Fibroblast of gingiva (primary cell): ENCODE measurements around the gene TMIGD3.

ENCODE experiments used
- DNase-seq: peaks from one replicate; pipeline ENCODE4 v3.0.0-alpha.2; 2011; ENCODE audit warnings: low read depth

The TMIGD3 gene

DNA sequence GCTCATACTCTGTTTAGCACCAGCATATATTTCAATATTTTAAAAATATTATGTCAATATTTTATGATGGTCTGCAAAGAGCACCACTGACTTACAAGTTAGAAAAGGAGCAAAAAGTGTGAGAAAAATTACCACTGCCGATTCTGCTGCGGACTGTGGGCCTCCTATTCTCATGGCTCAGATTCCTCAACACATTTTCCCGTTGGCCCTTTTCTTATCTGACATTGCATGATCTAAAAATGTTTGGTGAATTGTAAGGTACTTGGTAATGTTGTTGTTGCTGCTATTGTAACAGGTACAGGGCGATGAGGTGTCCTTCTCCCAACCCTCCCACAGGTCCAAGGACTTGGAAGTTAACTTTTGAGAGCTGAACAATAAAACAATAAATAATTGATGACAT, 28.9 kb downstream of the TMIGD3 start:
- no peak for DNase-seq

DNA sequence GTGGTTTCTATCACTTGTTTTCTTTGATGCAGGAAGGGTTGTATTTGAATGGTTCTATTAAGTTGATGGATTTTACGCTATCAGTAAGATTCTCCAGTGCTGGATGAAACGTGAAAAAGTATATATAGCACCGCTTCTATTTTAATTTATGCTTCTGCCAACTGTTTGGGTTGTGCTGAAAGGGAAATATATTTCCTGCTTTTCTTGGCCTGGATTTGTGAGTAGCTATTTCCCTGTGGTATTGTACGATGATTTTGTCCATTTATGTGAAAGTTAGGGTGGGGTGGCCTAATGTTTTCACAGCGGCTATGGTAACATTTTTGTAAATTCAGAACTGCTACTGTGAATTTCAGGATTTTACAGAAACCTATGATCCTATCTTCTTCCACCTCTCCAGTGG, 29.3 kb downstream of the TMIGD3 start:
- DNase-seq: no peak

DNA sequence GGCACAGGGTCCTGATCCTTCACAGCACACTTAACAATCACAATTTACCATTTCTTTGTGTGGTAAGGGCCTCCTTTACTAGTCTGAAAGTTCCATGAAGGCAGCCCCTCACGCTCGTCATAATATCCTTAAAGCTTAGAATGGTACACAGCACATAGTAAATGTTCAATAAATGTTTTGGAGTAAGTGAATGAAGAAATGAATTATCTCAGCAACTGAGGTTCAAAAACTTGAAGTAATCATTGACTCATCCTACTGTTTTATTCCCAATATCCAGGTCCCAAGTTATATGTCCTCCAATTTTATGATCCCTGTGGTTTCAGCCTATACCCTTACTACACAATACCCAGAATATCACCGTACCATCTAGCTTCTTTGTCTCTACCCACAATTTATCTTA, 31.9 kb downstream of the TMIGD3 start:
- DNase-seq: no peak

DNA sequence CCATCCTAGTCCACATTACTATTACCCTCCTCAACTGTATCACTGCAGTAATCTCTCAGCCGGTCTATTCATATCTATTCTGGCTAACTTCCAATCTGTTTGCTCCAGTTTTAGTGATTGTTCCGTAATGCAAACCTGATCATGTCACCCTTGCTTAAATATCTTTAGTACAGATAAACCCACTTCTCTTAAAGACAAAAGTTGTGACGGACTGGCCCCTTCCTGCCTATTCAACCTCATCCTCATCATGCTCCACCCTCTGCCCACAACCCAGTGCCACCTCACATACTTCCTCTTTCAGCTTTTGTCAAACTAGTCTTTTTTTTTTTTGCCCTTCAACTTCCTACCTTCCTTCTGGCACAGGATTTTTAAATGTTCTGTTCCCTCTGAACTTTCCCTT, 32.4 kb downstream of the TMIGD3 start:
- DNase-seq: no peak

DNA sequence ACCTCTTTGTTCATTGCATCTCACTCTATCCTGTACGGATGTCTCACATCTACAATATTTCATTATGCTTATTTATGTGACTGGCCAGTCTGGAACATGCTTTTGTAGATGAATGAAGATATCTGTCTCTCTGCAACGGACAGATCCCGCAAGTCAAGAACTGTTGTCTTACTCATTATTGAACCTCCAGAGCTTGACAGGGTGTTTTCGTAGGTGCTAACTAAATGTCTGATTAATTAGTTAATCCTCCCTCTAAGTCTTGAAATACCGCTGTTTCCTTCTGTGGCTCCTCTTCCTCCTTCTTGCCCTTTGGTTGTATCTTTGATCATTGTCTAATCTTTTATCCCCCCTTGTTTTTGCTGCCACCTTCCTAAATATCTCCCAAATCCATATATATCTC, 32.8 kb downstream of the TMIGD3 start:
- DNase-seq: no peak

DNA sequence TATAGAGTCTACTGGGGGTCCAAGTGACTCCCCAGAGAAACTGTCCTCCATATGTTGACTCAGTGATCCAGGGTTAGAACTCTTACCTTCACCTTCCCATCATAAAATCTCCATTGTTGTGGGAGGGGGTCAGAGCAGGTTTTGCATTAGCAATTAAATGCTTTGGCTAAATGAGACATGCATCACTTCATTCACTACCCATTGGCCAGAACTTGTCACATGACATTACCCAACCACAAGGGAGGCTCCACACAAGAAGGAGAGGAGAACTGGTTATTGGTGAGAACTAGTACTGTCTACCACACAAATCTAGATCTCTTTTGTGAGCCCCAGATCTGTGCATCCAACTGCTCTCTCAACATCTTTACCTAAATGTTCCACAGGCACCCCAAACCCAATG, 33.9 kb downstream of the TMIGD3 start:
- DNase-seq: no peak

DNA sequence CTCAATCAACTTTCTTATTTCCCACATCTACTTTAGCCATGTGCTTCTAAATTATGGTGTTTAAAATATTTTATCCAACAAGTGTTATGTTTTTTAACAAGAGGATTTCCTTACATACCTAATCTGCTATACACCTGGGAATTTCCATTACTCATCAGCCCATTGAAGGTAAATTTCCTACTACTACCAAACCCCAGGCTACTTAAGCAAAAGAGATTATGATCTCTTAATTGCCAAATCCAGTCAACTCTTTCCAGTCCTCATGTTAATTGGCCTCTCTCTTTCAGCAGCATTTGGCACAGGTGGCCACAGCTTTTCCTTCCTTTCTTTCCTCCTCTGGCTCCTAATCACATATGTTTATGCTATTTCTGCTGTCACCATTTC, 34.7 kb downstream of the TMIGD3 start:
- DNase-seq: no peak

DNA sequence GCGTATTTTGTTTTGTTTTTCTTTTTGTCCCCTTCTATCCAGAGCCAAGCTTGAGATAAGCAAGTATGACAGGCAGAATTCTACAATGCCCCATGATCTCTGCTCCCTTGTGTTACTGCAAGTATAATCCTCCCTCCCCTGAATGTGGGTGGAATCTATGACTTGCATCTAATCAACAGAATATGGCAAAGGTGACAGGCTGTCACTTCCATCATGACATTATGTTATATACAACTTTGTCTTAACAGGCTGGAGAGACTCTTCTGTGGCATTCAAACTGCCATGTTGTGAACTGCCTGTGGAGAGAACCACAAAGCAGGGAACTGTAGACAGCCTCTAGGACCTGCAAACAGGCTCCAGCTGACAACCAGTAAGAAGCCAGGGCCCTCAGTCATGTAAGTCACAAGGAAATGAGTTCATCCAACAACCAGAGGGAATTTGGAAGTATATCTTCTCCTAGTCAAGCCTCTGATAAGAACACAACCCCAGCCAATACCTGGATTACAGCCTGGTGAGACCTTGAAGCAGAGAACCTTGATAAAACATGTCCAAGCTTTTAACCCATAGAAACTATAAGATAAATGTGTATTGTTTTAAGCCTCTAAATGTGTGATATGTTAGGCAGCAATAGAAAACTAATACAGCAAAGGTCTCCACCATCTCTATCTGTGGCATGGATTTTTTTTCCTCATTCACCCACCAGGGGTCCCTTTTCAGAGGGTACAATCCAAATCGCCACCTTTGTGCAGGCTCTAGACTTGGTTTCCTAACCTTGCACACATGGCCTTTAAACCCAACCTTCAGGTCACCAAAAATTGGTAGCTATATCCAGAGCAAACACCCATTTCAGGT, 35.3 kb downstream of the TMIGD3 start:
- DNase-seq: no peak

DNA sequence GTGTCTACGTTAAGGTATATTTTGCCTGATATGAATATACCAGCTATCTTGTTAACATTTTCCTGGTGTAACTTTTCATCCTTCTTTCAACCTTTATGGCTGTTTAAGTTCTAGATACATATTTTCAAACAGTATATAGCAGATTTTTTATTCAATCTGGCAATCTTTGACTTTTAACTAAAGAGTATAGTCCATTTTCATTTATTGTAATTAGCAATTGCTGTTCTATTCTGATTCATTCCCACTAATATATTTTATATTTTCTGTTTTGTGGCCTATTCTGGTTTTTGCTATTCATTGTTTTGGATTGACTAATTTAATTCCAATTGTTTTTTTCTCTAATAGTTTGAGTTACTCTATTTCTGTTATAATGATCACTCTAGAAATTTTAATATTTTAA, 37.0 kb downstream of the TMIGD3 start:
- no peak for DNase-seq

DNA sequence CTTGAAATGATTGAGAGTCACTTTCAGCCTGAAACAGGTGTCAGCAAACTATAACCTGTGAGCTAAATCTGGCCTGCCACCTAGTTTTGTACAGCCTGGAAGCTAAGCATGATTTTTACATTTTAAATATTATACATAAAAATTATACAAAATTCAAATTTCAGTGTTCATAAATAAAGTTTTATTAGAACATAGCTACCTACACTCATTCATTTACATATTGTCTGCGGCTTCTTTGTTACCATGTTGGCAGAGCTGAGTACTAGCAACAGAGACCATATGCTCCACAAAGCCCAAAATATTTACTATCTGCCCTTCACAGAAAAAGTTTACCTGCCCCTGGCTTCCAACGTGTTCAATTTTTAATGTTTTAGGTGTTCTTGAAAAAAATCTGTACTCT, 37.7 kb downstream of the TMIGD3 start:
- DNase-seq: no peak

DNA sequence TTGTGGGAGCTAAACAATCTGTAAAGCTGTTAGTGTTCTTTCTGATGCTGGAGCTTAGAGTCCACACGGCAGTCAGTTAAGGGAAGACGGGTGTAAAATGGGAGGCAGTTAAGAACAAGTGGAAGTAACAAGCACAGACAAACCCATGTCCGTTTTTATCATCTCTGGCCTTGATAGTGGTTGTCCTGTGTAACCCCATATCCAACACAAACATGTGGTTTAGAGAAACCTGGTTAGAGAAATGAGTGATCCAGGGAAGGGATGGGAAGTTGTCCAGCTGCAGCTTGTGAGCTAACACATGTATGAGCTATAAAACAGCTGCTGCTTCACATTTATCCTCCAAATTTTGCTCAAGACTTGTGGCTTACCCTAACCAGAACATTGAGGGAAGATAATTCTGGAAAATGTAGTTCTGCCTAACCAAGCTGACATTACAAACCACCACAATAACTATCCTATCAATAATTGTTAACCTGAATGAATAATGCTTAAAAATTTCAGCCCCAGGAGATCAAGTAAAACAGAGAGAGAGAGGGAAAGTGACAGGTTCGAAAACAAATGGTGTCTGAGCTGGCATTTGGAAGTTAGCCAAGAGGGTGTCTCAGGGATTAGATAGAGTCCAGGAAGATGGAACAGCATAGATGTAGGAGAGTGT, 40.3 kb downstream of the TMIGD3 start:
- no peak for DNase-seq

DNA sequence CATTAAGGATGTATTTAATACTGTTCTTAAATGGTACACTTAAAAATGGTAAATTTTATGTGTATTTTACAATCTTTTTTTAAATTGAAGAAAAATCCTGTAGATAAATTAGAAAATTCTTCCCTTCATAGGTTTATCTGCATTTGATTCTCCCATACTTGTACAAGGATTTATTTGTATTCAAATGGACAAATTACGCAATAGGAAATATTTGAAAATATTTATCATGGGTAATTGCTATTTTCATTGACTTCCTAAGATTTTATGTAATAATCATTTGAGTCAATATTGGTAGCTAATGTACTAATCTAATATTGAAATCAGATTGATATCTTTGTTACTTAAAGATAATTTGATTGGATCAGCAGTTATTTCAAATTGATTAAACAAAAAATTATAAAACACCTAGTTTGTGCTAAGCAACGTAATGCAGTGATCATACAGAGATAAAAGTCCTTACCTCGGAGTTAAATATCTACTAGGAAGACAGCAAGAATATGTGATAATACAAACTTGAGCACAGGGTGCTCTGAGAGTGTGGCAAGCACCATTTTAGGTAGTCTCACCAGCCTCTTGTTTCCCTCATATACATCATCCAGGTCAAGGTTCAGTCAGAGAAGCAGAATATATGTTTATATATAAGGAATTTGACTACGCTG, 40.9 kb downstream of the TMIGD3 start:
- DNase-seq: no peak

DNA sequence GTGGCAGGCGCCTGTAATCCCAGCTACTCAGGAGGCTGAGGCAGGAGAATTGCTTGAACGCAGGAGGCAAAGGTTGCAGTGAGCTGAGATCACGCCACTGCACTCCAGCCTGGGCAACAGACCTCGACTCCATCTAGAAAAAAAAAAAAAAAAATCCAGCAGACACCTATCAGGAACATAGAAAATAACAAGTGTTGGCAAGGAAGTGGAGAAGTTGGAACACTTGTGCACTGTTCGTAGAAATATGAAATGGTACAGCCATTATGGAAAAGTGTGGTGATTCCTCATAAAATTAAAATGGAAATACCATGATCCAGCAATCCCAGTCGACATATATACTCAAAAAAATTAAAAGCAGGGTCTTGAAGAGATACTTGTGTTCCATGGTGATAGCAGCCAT, 41.7 kb downstream of the TMIGD3 start:
- no peak for DNase-seq

DNA sequence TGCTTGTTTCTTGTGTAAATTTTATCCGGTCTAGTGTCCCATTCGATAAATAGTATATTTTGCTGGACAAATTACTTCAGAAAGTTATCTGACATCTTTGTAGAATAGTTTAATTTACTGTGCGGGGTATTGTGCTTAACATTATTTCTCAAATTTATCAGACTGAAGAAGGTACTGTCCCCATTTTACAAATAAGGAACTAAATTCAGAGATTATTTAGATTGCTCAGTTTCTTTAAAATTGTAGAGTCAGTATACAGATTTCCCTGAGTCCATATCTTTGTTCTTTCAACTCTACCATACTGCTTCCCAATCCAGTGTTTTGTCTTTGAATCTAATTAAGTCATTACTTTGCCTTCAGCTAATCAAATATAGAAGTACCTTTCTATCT, 47.8 kb downstream of the TMIGD3 start:
- DNase-seq: no peak

DNA sequence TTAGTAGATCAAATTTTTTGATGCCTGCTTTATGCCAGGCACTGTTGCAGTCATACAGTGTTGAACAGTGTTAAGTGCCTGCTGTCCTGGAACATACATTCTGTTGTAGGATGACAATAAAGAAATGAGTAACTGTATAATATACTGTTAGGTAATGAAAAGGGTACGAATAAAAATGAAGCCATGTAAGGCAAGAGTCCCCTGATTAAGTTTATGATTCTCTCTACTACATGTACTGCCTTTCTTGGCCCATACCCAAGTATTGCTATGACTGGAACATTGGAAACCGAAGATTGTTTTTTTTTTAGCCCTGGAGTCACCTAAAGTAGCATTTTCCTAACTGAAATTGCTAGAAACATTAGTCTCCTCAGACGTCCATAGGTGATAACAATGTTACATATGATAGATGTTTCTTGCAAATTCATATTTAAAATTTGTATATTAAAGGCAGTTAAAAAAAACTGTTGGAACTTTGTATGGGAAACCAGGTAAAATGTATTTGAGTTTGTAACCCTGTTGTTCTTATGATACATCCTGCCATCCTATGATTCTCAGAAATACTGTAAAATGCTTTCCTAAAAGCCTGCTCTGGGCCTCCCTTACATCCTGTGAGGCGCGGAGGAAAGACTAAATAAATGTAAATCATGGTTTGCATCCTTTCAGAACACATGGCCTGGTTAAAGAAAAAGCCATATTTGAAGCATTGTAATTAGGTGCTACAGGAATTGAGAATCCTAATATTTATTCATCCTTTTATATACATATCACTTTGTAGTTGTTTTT, 48.4 kb downstream of the TMIGD3 start:
- DNase-seq: no peak

DNA sequence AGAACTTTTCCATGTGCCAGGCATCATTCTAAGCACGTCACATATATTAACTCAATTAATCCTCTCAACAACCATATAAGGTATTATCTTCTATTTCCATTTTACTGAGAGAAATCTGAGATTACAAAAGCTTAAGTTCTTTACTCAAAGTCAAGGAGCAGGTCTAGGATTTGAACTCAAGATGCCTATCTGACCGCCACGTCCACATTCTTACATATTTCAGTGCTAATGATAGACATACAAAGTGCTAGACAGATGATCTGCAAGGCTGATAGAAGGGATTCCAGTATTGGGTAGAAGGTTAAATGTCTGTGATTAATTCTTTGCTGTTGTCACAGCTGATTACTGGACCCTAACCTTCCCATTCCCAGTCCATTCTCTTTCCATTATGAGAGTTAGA, 49.7 kb downstream of the TMIGD3 start:
- DNase-seq: no peak

DNA sequence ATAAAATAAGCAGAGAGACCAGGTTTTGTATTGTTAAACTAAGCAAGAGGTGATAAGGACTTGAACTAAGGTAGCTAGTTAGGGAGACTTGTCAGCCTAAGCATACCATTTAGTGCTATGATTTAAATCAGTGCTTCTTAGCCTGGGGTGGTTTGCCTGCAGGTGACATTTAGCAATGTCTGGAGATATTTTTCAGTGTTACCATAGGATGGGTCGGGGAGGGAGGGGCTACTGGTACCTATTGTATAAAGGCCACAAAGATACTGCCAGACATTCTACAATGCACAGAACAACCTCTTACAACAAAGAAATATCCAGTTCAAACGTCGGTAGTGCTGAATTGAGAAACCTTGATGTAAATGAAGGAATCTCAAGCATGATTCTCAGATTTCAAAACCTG, 50.9 kb downstream of the TMIGD3 start:
- no peak for DNase-seq

DNA sequence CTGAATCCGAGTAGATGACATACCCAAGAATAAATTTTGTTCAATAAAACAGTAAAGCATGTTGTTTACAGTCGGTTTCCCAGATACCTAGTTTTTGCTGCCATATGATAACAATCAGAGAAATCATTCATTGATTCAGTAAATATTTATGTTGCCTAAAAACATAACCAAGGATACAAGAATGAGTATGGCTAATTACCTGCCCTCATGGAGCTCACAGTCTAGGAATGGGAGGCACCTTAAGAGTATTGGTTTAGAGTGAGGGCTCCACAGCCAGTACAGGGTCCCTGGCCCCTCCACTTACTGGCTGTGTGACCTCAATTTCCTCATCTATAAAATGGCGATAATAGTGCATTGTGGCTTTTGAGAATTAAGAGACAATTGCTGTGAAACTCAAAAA, 53.2 kb downstream of the TMIGD3 start:
- no peak for DNase-seq

DNA sequence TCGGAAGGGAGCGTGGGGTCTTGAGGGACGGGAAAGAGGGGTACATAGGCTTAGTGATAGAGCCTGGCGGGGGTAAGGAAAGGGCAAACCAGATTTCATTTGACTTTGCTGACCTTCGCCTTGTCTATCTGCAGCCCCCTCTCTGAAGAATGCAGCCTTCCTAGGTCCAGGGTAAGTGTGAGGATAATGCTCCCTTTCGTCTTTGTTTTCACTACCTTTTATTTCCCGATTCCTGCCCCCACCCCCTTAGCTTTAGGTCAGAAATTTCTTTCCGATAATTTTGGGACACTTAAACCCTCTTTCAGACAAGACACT, 53.8 kb downstream of the TMIGD3 start:
- no peak for DNase-seq

DNA sequence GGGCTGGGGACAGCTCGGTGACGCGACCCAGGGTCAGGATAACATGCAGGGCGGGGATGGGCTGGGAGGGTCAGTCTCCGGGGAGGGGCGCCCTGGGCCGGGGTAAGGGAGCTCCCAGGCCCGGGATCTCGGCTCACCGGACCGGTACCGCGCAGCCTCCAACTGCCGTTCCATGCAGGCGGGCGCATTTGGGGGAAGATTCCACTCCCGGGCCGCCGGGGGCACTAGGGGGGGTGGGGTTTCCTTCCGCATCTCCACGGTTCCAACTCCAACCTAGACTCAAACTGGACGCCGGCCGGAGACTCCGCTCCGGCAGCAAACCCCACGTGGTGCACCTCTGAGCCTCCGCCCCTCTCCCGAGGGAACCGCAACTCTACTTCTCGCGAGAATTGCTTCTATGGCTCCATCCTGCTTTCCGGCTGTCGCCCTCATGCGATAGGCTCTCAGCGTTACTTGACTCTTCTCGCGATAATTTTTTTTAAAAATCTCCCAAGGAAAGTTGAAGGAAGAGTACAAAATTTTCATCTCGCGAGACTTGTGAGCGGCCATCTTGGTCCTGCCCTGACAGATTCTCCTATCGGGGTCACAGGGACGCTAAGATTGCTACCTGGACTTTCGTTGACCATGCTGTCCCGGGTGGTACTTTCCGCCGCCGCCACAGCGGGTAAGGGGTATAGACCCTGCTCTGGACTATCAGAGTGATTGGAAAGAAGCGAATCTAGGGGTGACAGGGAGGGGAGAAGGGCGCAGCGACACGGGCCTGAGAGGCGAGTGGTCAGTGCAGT, 54.3 kb downstream of the TMIGD3 start, which contains the start of the genes ATP5PB and WDR77:
Gene ATP5PB (plus strand): TSS at position 547 of the 785 bp plus-strand sequence. CDS start 78 bp downstream, at position 625.
Gene WDR77 (minus strand): TSS at position 339 of the 785 bp plus-strand sequence. CDS start 87 bp downstream, at position 252.
- DNase-seq: peak; percentile 99

DNA sequence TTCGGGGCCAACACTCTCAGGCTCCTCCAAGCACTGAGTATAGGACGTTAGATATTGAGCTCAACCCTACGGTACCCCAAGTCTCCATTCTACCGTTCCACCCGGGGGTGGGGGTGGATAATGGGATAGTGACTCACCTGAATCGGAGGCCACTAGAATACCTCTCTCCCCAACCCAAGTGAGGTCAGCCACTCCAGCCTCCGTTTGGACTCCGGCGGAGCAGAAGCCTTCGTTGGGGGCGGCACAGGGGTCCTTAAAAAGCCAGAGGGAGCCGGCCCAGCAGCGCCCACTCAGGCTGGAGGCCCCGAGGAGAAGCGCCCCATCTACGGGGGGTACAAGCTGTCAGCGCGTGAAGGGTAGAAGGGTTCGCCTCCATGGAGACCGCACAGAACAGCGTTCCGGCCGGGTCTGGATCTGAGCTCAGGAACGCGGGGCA, 54.9 kb downstream of the TMIGD3 start:
- no peak for DNase-seq
